ENCODE data around the gene CHST1. TPM values are rescaled to one million over a fixed set of nuclear protein-coding genes. Genes with fewer than 3 reads are reported as not detected.

Gene CHST1
- total RNA-seq, result 1.1 and 1.5 TPM in 2 replicates

DNA sequence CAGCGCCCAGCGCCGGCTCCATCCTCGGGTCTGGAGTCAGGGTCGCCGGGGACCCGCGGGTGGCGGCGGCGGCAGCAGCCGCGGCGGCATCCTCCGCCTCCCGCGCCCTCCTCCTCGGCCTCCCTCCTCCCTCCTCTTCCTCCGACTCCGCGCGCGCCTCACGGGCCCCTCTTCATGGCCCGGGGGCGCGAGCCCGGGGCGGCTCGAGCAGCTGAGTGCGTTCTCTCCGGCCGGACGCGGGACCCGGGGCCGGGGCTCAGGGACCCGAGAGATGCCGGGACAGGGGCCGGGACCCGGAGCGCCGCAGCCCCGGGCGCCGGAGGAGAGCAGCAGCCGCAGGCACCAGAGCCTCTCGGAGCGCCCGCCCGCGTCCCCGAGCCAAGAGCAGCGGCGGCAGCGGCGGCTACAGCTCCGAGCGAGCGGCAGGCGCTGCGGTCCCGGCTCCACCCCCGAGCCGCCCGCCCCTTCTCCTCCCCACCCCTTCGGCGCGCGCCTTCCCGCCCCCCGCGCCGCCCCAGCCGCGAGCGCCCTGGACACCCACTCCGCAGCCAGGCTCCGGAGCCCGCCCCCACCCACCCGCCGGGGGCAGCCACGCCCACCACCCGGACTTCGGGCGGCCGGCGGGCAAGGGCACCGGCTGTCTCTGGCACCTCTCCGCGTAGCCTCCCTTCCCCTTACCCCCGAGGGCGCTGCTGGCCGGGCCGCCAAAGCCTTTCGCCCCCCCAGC, at the start of gene CHST1:
TSS of gene CHST1 (minus strand) at position 417 of the 727 bp plus-strand sequence. CDS start 14,699 bp downstream, outside the sequence.
- Histone ChIP-seq H3K36me3 (ENCODE audit: insufficient read depth, low read length) (no peaks in the 10 kb centered on the region), H3K4me3 (ENCODE audit: insufficient read depth, low read length) (peak within 1 kb of the TSS; percentile 64), H3K27ac (ENCODE audit: low read depth, low read length) (no peak within 1 kb of the TSS), H3K79me2 (ENCODE audit: insufficient read depth, low read length) (no peaks in the 10 kb centered on the region), H4K20me1 (ENCODE audit: insufficient read depth, low read length) (no peaks in the 10 kb centered on the region), H3K4me2 (ENCODE audit: insufficient read depth, low read length) (peak within 1 kb of the TSS; percentile 78), H2AFZ (ENCODE audit: low read length) (peak within 1 kb of the TSS; percentile 35), H3K4me1 (ENCODE audit: insufficient read depth, low read length) (peaks cover 24% of the 10 kb centered on the region), H3K9me3 (ENCODE audit: low read depth, low read length) (no peaks in the 10 kb centered on the region), H3K27me3 (ENCODE audit: insufficient read depth, low read length) (peaks cover 39% of the 10 kb centered on the region)
- DNase-seq (ENCODE audit: insufficient read length, low spot score, missing footprints), result peak; percentile 94
- no peak for TF ChIP-seq CTCF (IDR thresholded peaks at IDR 0.05; ENCODE audit: extremely low read depth, low read depth, low read length)

DNA sequence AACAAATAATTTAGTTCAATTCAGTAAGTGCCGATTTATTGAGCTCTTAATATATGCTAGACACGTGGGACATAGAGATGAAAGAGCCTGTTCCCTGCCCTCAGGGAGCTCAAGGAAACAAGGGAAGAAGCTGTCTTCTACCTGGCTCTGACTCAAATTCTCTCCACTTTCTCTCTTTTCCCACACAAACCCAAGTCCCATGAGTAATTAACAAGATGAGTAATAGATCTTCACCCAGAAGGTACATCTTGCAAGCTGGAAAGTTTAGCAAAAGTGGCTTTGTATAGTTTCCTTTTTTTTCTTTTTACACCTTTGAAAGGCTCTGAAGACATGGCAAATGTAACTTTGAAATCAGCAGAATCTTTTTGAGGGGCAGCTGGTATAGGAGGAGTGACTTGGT, 48.2 kb upstream of the CHST1 start:
- Histone ChIP-seq H3K27me3 (ENCODE audit: insufficient read depth, low read length) (peaks cover 25% of the 10 kb centered on the region), H3K4me1 (ENCODE audit: insufficient read depth, low read length) (no peaks in the 10 kb centered on the region), H4K20me1 (ENCODE audit: insufficient read depth, low read length) (no peaks in the 10 kb centered on the region), H3K4me3 (ENCODE audit: insufficient read depth, low read length) (no peak overlapping the region), H3K27ac (ENCODE audit: low read depth, low read length) (no peak overlapping the region), H3K9me3 (ENCODE audit: low read depth, low read length) (no peaks in the 10 kb centered on the region), H2AFZ (ENCODE audit: low read length) (no peak overlapping the region), H3K4me2 (ENCODE audit: insufficient read depth, low read length) (no peak overlapping the region), H3K36me3 (ENCODE audit: insufficient read depth, low read length) (no peaks in the 10 kb centered on the region), H3K79me2 (ENCODE audit: insufficient read depth, low read length) (no peaks in the 10 kb centered on the region)
- no peak for TF ChIP-seq CTCF (IDR thresholded peaks at IDR 0.05; ENCODE audit: extremely low read depth, low read depth, low read length)
- DNase-seq (ENCODE audit: insufficient read length, low spot score, missing footprints), result no peak

GRCh38 chr11:45710561-45710960, 45.1 kb upstream of the CHST1 start:
- H4K20me1 ChIP-seq (ENCODE audit: insufficient read depth, low read length), result no peaks in the 10 kb centered on the region
- H2AFZ ChIP-seq (ENCODE audit: low read length), result no peak overlapping the region
- no peak overlapping the region for H3K27ac ChIP-seq (ENCODE audit: low read depth, low read length)
- no peak for DNase-seq (ENCODE audit: insufficient read length, low spot score, missing footprints)
- no peaks in the 10 kb centered on the region for H3K36me3 ChIP-seq (ENCODE audit: insufficient read depth, low read length)
- no peaks in the 10 kb centered on the region for H3K4me1 ChIP-seq (ENCODE audit: insufficient read depth, low read length)
- H3K4me2 ChIP-seq (ENCODE audit: insufficient read depth, low read length), result no peak overlapping the region
- H3K4me3 ChIP-seq (ENCODE audit: insufficient read depth, low read length), result no peak overlapping the region
- H3K79me2 ChIP-seq (ENCODE audit: insufficient read depth, low read length), result no peaks in the 10 kb centered on the region
- H3K27me3 ChIP-seq (ENCODE audit: insufficient read depth, low read length), result peaks cover 44% of the 10 kb centered on the region
- H3K9me3 ChIP-seq (ENCODE audit: low read depth, low read length), result no peaks in the 10 kb centered on the region
- no peak for TF ChIP-seq CTCF (IDR thresholded peaks at IDR 0.05; ENCODE audit: extremely low read depth, low read depth, low read length)

DNA sequence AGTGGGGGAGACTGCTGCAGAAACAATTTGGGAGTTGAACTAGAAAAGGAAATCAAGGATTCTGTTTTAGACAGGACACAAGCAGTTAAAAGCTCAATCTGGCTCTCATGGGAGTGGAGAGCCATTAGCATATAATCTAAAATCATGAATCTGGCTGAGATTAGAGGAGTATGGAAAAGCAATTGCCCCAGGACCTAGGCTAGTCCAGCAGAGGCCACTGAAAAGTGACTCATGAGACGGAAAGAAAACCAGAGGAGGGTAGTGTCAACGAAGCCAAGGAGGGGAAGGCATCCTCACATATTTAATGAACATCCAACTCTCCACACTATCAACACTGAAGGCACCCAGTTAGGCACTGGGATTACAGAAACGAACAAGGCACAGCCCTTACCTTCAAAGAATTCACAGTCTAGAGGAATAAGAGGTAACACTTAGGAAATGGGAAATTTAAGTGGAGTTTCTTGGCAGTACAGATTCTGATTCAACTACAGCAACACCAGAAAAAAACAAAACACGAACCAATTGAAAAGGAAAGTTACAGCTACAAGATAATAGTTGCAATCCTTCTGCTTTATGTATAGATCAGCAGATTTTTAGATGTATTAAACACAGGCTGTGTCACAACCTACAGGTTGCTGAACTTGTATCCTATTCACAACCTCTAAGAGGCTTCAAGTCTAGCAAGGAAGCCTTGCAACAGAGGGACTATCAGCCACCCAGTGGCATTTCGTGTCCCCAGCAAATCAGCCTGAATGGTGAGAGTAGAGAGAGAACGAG, 43.7 kb upstream of the CHST1 start:
- no peak for TF ChIP-seq CTCF (IDR thresholded peaks at IDR 0.05; ENCODE audit: extremely low read depth, low read depth, low read length)
- Histone ChIP-seq H3K9me3 (ENCODE audit: low read depth, low read length) (no peaks in the 10 kb centered on the region), H3K4me1 (ENCODE audit: insufficient read depth, low read length) (no peaks in the 10 kb centered on the region), H3K4me3 (ENCODE audit: insufficient read depth, low read length) (no peak overlapping the region), H3K27me3 (ENCODE audit: insufficient read depth, low read length) (peaks cover 51% of the 10 kb centered on the region), H3K4me2 (ENCODE audit: insufficient read depth, low read length) (no peak overlapping the region), H3K27ac (ENCODE audit: low read depth, low read length) (no peak overlapping the region), H3K36me3 (ENCODE audit: insufficient read depth, low read length) (no peaks in the 10 kb centered on the region), H4K20me1 (ENCODE audit: insufficient read depth, low read length) (no peaks in the 10 kb centered on the region), H2AFZ (ENCODE audit: low read length) (no peak overlapping the region), H3K79me2 (ENCODE audit: insufficient read depth, low read length) (no peaks in the 10 kb centered on the region)
- no peak for DNase-seq (ENCODE audit: insufficient read length, low spot score, missing footprints)
